Right lobe of liver (tissue), 6 donors: ENCODE measurements around the gene SENP8. TPM values are rescaled to one million over a fixed set of nuclear protein-coding genes. Genes with fewer than 3 reads are reported as not detected.

ENCODE experiments used
- ATAC-seq, 4 donors: fragments of 200-7000 bp; cut with Tn5 transposase; one replicate each; pipeline ENCODE4 v1.9.1; 2020; ENCODE audit warnings: mild to moderate bottlenecking in 4 of 4, moderate library complexity in 4 of 4
- DNase-seq, 3 donors: peaks; one replicate each; pipeline ENCODE4 v3.0.0-alpha.2; 2020
- H3K27ac ChIP-seq, 3 donors: fragments of 200-600 bp; one replicate each; pipeline ENCODE4 v1.8.0; 2022
- H3K27me3 ChIP-seq, 2 donors: fragments of 200-600 bp; one replicate each; pipeline ENCODE4 v1.8.0; 2022
- H3K36me3 ChIP-seq, 4 donors: fragments of 200-600 bp; sonication (generic) in 1 of 4; one replicate each; pipeline versions ENCODE4 v1.5.1 to v1.8.0; 2017 to 2022; ENCODE audit warnings: control low read depth in 1 of 4
- H3K4me1 ChIP-seq, 4 donors: fragments of 200-600 bp; sonication (generic) in 1 of 4; one replicate each; pipeline versions ENCODE4 v1.5.1 to v1.8.0; 2017 to 2022; ENCODE audit warnings: control low read depth in 1 of 4
- H3K4me3 ChIP-seq, 3 donors: fragments of 200-600 bp; one replicate each; pipeline ENCODE4 v1.8.0; 2022
- H3K9me3 ChIP-seq, 4 donors: fragments of 200-600 bp; sonication (generic) in 1 of 4; one replicate each; pipeline versions ENCODE4 v1.5.1 to v1.8.0; 2017 to 2022; ENCODE audit warnings: control low read depth in 1 of 4
- CTCF ChIP-seq, 4 donors: fragments of 200-600 bp in 3 of 4; fragments of 450-650 bp in 1 of 4; IDR thresholded peaks; one replicate each; pipeline versions ENCODE4 v1.5.1 to v1.8.0; 2016 to 2022; ENCODE audit warnings: antibody characterized with exemption in 4 of 4, mild to moderate bottlenecking in 2 of 4
- POLR2A ChIP-seq: fragments of 450-650 bp; IDR thresholded peaks from one replicate; pipeline ENCODE4 v1.6.1; 2017; ENCODE audit warnings: antibody characterized with exemption, mild to moderate bottlenecking
- WGBS: methylation state at CpG from one replicate; pipeline ENCODE4 v1.1.6; 2018; ENCODE audit warnings: low coverage, low lambda C conversion rate; ENCODE audit not compliant: insufficient coverage; ENCODE audit errors: missing lambda C conversion rate; 5-methylcytosine and 5-hydroxymethylcytosine counted together
- intact Hi-C, 2 donors: fragments of 100-400 bp; cut with DNase I; formaldehyde crosslinking; loops; one replicate each; pipeline versions ENCODE4 v1.11.2 to v1.14.1; 2022
- total RNA-seq, 6 experiments: library from RNA; depleted of rRNA in 2 of 6; stranded (reverse); fragments of >200 nt in 2 of 6; fragmentation: NEBNext Ultra II Directional in 3 of 6; extraction: Animal tissue kit (Norgen Biotek cat#: 25700) in 3 of 6; gene quantifications; one replicate each; pipeline versions ENCODE4 v1.1.0 to v1.2.4, GENCODE V29; 2016 to 2023
- donor health status: DM: no; HTN: yes; CAD: no.
- donor health status: DM: no; HTN: no; CAD: no.
- donor health status: DM: no; HTN: no; CAD: no.
- donor health status: DM: no; HTN: yes; CAD: no.
- donor health status: DM: no; HTN: yes; CAD: no.

Gene SENP8
- total RNA-seq, 6 experiments from 2014 or later: 0.61 to 2.6 (median 1.0) TPM

GRCh38 chr15:72173401-72173800 is 55.2 kb downstream of the SENP8 start:
- no peaks in the 10 kb centered on the region for H3K9me3 ChIP-seq
- WGBS: 83% methylated on average over 2 of the region's 6 CpGs
- no peaks in the 10 kb centered on the region for H3K36me3 ChIP-seq
- no peak for TF ChIP-seq POLR2A
- no peak for TF ChIP-seq CTCF (IDR thresholded peaks at IDR 0.05)
- H3K27ac ChIP-seq: no peak overlapping the region
- H3K4me1 ChIP-seq: no peaks in the 10 kb centered on the region
- intact Hi-C loops: no loop called here
- H3K27me3 ChIP-seq: no peaks in the 10 kb centered on the region
- DNase-seq: no peak
- ATAC-seq: no peak
- H3K4me3 ChIP-seq: no peak overlapping the region

GRCh38 chr15:72173864-72174550 is 55.8 kb downstream of the SENP8 start:
- no peak overlapping the region for H3K27ac ChIP-seq
- H3K27me3 ChIP-seq: no peaks in the 10 kb centered on the region
- no peak for DNase-seq
- no peaks in the 10 kb centered on the region for H3K36me3 ChIP-seq
- ATAC-seq: no peak
- no peaks in the 10 kb centered on the region for H3K4me1 ChIP-seq
- no peak for TF ChIP-seq CTCF (IDR thresholded peaks at IDR 0.05)
- TF ChIP-seq POLR2A: no peak
- WGBS: 72% methylated on average over 6 of the region's 12 CpGs
- no peak overlapping the region for H3K4me3 ChIP-seq
- H3K9me3 ChIP-seq: no peaks in the 10 kb centered on the region
- intact Hi-C loops: no loop called here

- Histone ChIP-seq H3K9me3 (no peaks in the 10 kb centered on the region), H3K27me3 (no peaks in the 10 kb centered on the region), H3K27ac (no peak overlapping the region), H3K36me3 (no peaks in the 10 kb centered on the region), H3K4me1 (no peaks in the 10 kb centered on the region), H3K4me3 (no peak overlapping the region)
- TF ChIP-seq POLR2A (no peak), CTCF (IDR thresholded peaks at IDR 0.05) (no peak)
- ATAC-seq (no peak), DNase-seq (no peak)
- intact Hi-C loops: no loop called here
- 45% methylated on average over 3 of the region's 5 CpGs for WGBS
Observed at GRCh38 chr15:72174551-72175165, 56.5 kb downstream of the SENP8 start.

GRCh38 chr15:72175186-72176044 is 57.2 kb downstream of the SENP8 start:
- intact Hi-C loops: no loop called here
- Histone ChIP-seq H3K9me3 (no peaks in the 10 kb centered on the region), H3K4me3 (no peak overlapping the region), H3K36me3 (no peaks in the 10 kb centered on the region), H3K27me3 (no peaks in the 10 kb centered on the region), H3K4me1 (no peaks in the 10 kb centered on the region), H3K27ac (no peak overlapping the region)
- ATAC-seq (no peak), DNase-seq (no peak)
- 67% methylated on average over 12 of the region's 15 CpGs for WGBS
- TF ChIP-seq CTCF (IDR thresholded peaks at IDR 0.05) (no peak), POLR2A (no peak)
